H9 (cell line): ENCODE results near the gene MALRD1. TPM values are rescaled to one million over a fixed set of nuclear protein-coding genes. Genes with fewer than 3 reads are reported as not detected.

ENCODE experiments used
- DNase-seq: peaks from one replicate; pipeline ENCODE4 v3.0.0-alpha.2; 2017
- H2AFZ ChIP-seq: one replicate; pipeline ENCODE4 v1.6.1; 2013; ENCODE audit warnings: mild to moderate bottlenecking, low read length, control low read depth, moderate library complexity
- H2AK5ac ChIP-seq: 2 replicates; pipeline ENCODE4 v1.6.1; 2013; ENCODE audit warnings: low read length, control low read depth, mixed read lengths; ENCODE audit not compliant: insufficient read length
- H2BK120ac ChIP-seq: one replicate; pipeline ENCODE4 v1.6.1; 2013; ENCODE audit warnings: low read depth, mild to moderate bottlenecking, low read length, control low read depth, inconsistent platforms; ENCODE audit not compliant: poor library complexity, severe bottlenecking
- H2BK12ac ChIP-seq: 2 replicates; pipeline ENCODE4 v1.6.1; 2013; ENCODE audit warnings: low read length, control low read depth, mixed read lengths, low read depth; ENCODE audit not compliant: insufficient read length
- H2BK15ac ChIP-seq: 2 replicates; pipeline ENCODE4 v1.6.1; 2013; ENCODE audit warnings: low read depth, low read length, control low read depth
- H2BK20ac ChIP-seq: one replicate; pipeline ENCODE4 v1.6.1; 2013; ENCODE audit warnings: low read depth, mild to moderate bottlenecking, low read length, control low read depth, inconsistent platforms; ENCODE audit not compliant: poor library complexity, severe bottlenecking
- H2BK5ac ChIP-seq: 2 replicates; pipeline ENCODE4 v1.6.1; 2013; ENCODE audit warnings: low read length, control low read depth, mixed read lengths; ENCODE audit not compliant: insufficient read length
- H3K14ac ChIP-seq: 2 replicates; pipeline ENCODE4 v1.6.1; 2013; ENCODE audit warnings: low read length, control low read depth; ENCODE audit not compliant: insufficient read depth
- H3K18ac ChIP-seq: 2 replicates; pipeline ENCODE4 v1.6.1; 2013; ENCODE audit warnings: low read depth, mild to moderate bottlenecking, mixed read lengths, low read length, control low read depth; ENCODE audit not compliant: insufficient read length
- H3K23ac ChIP-seq: 2 replicates; pipeline ENCODE4 v1.6.1; 2013; ENCODE audit warnings: low read length, control low read depth, mixed read lengths, low read depth; ENCODE audit not compliant: insufficient read length
- H3K23me2 ChIP-seq: 2 replicates; pipeline ENCODE4 v1.6.1; 2013; ENCODE audit warnings: low read depth, mild to moderate bottlenecking, mixed read lengths, low read length, control low read depth; ENCODE audit not compliant: insufficient read length, poor library complexity, severe bottlenecking
- H3K27ac ChIP-seq: 2 replicates; pipeline ENCODE4 v1.5.1; 2013; ENCODE audit warnings: low read length, control low read depth, mixed read lengths, low read depth; ENCODE audit not compliant: insufficient read length
- H3K27me3 ChIP-seq: 2 replicates; pipeline ENCODE4 v1.6.1; 2013; ENCODE audit warnings: low read length, control low read depth, inconsistent platforms; ENCODE audit not compliant: insufficient read depth
- H3K4ac ChIP-seq: 2 replicates; pipeline ENCODE4 v1.6.1; 2013; ENCODE audit warnings: low read depth, mild to moderate bottlenecking, control low read depth, inconsistent platforms, low read length, moderate library complexity
- H3K4me1 ChIP-seq: 2 replicates; pipeline ENCODE4 v1.6.1; 2013; ENCODE audit warnings: low read length, control low read depth, inconsistent platforms; ENCODE audit not compliant: insufficient read depth
- H3K4me2 ChIP-seq: 2 replicates; pipeline ENCODE4 v1.6.1; 2013; ENCODE audit warnings: low read length, control low read depth, mixed read lengths; ENCODE audit not compliant: insufficient read length, insufficient read depth
- H3K56ac ChIP-seq: 2 replicates; pipeline ENCODE4 v1.6.1; 2013; ENCODE audit warnings: low read depth, mild to moderate bottlenecking, mixed read lengths, low read length, control low read depth; ENCODE audit not compliant: insufficient read length
- H3K79me1 ChIP-seq: 2 replicates; pipeline ENCODE4 v1.6.1; 2013; ENCODE audit warnings: low read depth, mild to moderate bottlenecking, moderate library complexity, low read length, control low read depth, inconsistent platforms; ENCODE audit not compliant: insufficient read depth, poor library complexity, severe bottlenecking
- H3K79me2 ChIP-seq: 2 replicates; pipeline ENCODE4 v1.6.1; 2013; ENCODE audit warnings: low read length, control low read depth, inconsistent platforms; ENCODE audit not compliant: insufficient read depth
- H3K9ac ChIP-seq: 2 replicates; pipeline ENCODE4 v1.6.1; 2013; ENCODE audit warnings: low read length, control low read depth, mixed read lengths; ENCODE audit not compliant: insufficient read length; ENCODE audit errors: extremely low read depth
- H3K9me3 ChIP-seq: one replicate; pipeline ENCODE4 v1.6.1; 2013; ENCODE audit warnings: low read depth, low read length, inconsistent platforms; ENCODE audit not compliant: control insufficient read depth
- H3T11ph ChIP-seq: one replicate; pipeline ENCODE4 v1.6.1; 2013; ENCODE audit warnings: mild to moderate bottlenecking, low read length, control low read depth, inconsistent platforms
- H4K20me1 ChIP-seq: one replicate; pipeline ENCODE4 v1.6.1; 2013; ENCODE audit not compliant: control insufficient read depth, insufficient read length, insufficient read depth
- H4K5ac ChIP-seq: 2 replicates; pipeline ENCODE4 v1.6.1; 2013; ENCODE audit warnings: low read depth, mild to moderate bottlenecking, mixed read lengths, low read length, control low read depth; ENCODE audit not compliant: insufficient read length
- H4K8ac ChIP-seq: replicated peaks from 2 replicates; pipeline ENCODE4 v1.6.1; 2013; ENCODE audit warnings: low read length, control low read depth, mixed read lengths, low read depth; ENCODE audit not compliant: insufficient read length
- H4K91ac ChIP-seq: 2 replicates; pipeline ENCODE4 v1.6.1; 2013; ENCODE audit warnings: low read depth, mild to moderate bottlenecking, moderate library complexity, mixed read lengths, low read length, control low read depth; ENCODE audit not compliant: insufficient read length
- H3K27ac Mint-ChIP-seq, 3 experiments: 2 replicates in 2 of 3; 3 replicates in 1 of 3; pipeline ENCODE4 v1.8.0; 2020 to 2021; ENCODE audit warnings: mixed read lengths in 3 of 3, mild to moderate bottlenecking in 1 of 3, moderate library complexity in 1 of 3
- H3K27me3 Mint-ChIP-seq: 2 replicates; pipeline ENCODE4 v1.8.0; 2021; ENCODE audit warnings: low read depth, mild to moderate bottlenecking, moderate library complexity, mixed read lengths
- H3K36me3 Mint-ChIP-seq, 3 experiments: 2 replicates in 2 of 3; 3 replicates in 1 of 3; pipeline ENCODE4 v1.8.0; 2020 to 2021; ENCODE audit warnings: low read depth in 3 of 3, mixed read lengths in 3 of 3; ENCODE audit not compliant: insufficient read depth in 1 of 3
- H3K4me1 Mint-ChIP-seq, 2 experiments: 2 replicates each; pipeline ENCODE4 v1.8.0; 2020; ENCODE audit warnings: mixed read lengths in 2 of 2
- H3K4me3 Mint-ChIP-seq, 2 experiments: 2 replicates in 1 of 2; 3 replicates in 1 of 2; pipeline ENCODE4 v1.8.0; 2020 to 2021; ENCODE audit warnings: mild to moderate bottlenecking in 2 of 2, mixed read lengths in 2 of 2, moderate library complexity in 1 of 2
- H3K9me3 Mint-ChIP-seq, 2 experiments: 2 replicates in 1 of 2; 3 replicates in 1 of 2; pipeline ENCODE4 v1.8.0; 2020; ENCODE audit warnings: mild to moderate bottlenecking in 2 of 2, mixed read lengths in 2 of 2, moderate library complexity in 1 of 2
- CTCF ChIP-seq: fragments of 200-600 bp; sonication (generic); conservative IDR thresholded peaks from 3 replicates; pipeline ENCODE4 v1.8.0; 2021; ENCODE audit warnings: antibody characterized with exemption, mild to moderate bottlenecking
- WGBS: extraction: QIAGEN DNeasy Blood & Tissue Kit; methylation state at CpG from one replicate; pipeline ENCODE4 v1.1.7; 2013; ENCODE audit warnings: missing lambda C conversion rate, low lambda C conversion rate, mixed read lengths; ENCODE audit not compliant: insufficient read length; ENCODE audit errors: extremely low coverage; 5-methylcytosine and 5-hydroxymethylcytosine counted together
- total RNA-seq: library from RNA; stranded (reverse); gene quantifications from 2 replicates; pipeline ENCODE4 v1.2.1, GENCODE V29; 2021

MALRD1 gene
- total RNA-seq, 1 experiment from 2014 or later = 0.20 TPM

- no peak overlapping the region for H3K23ac ChIP-seq
- H3K18ac ChIP-seq = no peak overlapping the region
- H3K9ac ChIP-seq = no peak overlapping the region
- no peak overlapping the region for H2BK12ac ChIP-seq
- H3T11ph ChIP-seq = no peak overlapping the region
- H2BK20ac ChIP-seq = no peak overlapping the region
- H2AFZ ChIP-seq = no peak overlapping the region
- no peaks in the 10 kb centered on the region for H3K23me2 ChIP-seq
- no peak overlapping the region for H3K4ac ChIP-seq
- no peak overlapping the region for H3K56ac ChIP-seq
- no peak overlapping the region for H3K27ac ChIP-seq
- Mint-ChIP-seq H3K9me3 (no peaks in the 10 kb centered on the region), H3K4me3 (no peak overlapping the region), H3K4me1 (peaks cover 4% of the 10 kb centered on the region in 2 experiments; a peak in 3 of 4 replicates), H3K36me3 (no peaks in the 10 kb centered on the region), H3K27ac (peak overlapping the region in 1 of 3 experiments; percentile 10; a peak in 1 of 7 replicates), H3K27me3 (no peaks in the 10 kb centered on the region)
- H2BK15ac ChIP-seq = no peak overlapping the region
- no peaks in the 10 kb centered on the region for H3K79me1 ChIP-seq
- no peak overlapping the region for H4K5ac ChIP-seq
- H3K4me1 ChIP-seq = no peaks in the 10 kb centered on the region
- no peaks in the 10 kb centered on the region for H4K20me1 ChIP-seq
- no peak overlapping the region for H4K8ac ChIP-seq
- DNase-seq = no peak
- H3K14ac ChIP-seq = no peak overlapping the region
- H4K91ac ChIP-seq = no peak overlapping the region
- no peak overlapping the region for H2BK5ac ChIP-seq
- no peak overlapping the region for H2AK5ac ChIP-seq
- no peak overlapping the region for H2BK120ac ChIP-seq
- no peaks in the 10 kb centered on the region for H3K27me3 ChIP-seq
- H3K79me2 ChIP-seq = no peaks in the 10 kb centered on the region
- WGBS = no CpG with 5 or more reads among the region's 4 CpGs
- H3K4me2 ChIP-seq = no peak overlapping the region
- TF ChIP-seq CTCF = no peak
- no peaks in the 10 kb centered on the region for H3K9me3 ChIP-seq
Measured at GRCh38 chr10:19572056-19572455, 523.5 kb downstream of the MALRD1 start.
